ENCODE data around the gene ZNF558.
A peak's percentile ranks its signal among the peaks of the same experiment; 100 is the strongest.
"Not testable (repeated sequence)": the region's sequence is repeated elsewhere in the genome, so short reads cannot be mapped to it uniquely, and the experiment has no call there.

ZNF558 gene

GRCh38 chr19:8831832-8832131, 322 bp downstream of the ZNF558 start:
- in situ Hi-C loops (cut with HindIII; ENCODE audit: low pct_unique_long_range_greater_than_20kb, low sequenced_read_pairs): no loop called here
- no peak for TF ChIP-seq JUND (IDR thresholded peaks at IDR 0.05; ENCODE audit: low read depth)
- DNase-seq (ENCODE audit: low read depth in 1 of 2, low spot score in 1 of 2): peak in 1 of 2 experiments; percentile 1

GRCh38 chr19:8831373-8831772, 731 bp downstream of the ZNF558 start:
- TF ChIP-seq JUND (IDR thresholded peaks at IDR 0.05; ENCODE audit: low read depth): no peak
- no peak for DNase-seq (ENCODE audit: low read depth in 1 of 2, low spot score in 1 of 2)
- in situ Hi-C loops (cut with HindIII; ENCODE audit: low pct_unique_long_range_greater_than_20kb, low sequenced_read_pairs): no loop called here

GRCh38 chr19:8827277-8827676, 4.8 kb downstream of the ZNF558 start:
- in situ Hi-C loops (cut with HindIII; ENCODE audit: low pct_unique_long_range_greater_than_20kb, low sequenced_read_pairs): no loop called here
- no peak for TF ChIP-seq JUND (IDR thresholded peaks at IDR 0.05; ENCODE audit: low read depth)
- no peak for DNase-seq (ENCODE audit: low read depth in 1 of 2, low spot score in 1 of 2)

GRCh38 chr19:8826371-8826770, 5.7 kb downstream of the ZNF558 start:
- no peak for TF ChIP-seq JUND (IDR thresholded peaks at IDR 0.05; ENCODE audit: low read depth)
- in situ Hi-C loops (cut with HindIII; ENCODE audit: low pct_unique_long_range_greater_than_20kb, low sequenced_read_pairs): no loop called here
- DNase-seq (ENCODE audit: low read depth in 1 of 2, low spot score in 1 of 2): peak in 1 of 2 experiments; percentile 64

GRCh38 chr19:8821748-8822241, 10.3 kb downstream of the ZNF558 start:
- TF ChIP-seq JUND (IDR thresholded peaks at IDR 0.05; ENCODE audit: low read depth): no peak
- no peak for DNase-seq (ENCODE audit: low read depth in 1 of 2, low spot score in 1 of 2)
- in situ Hi-C loops (cut with HindIII; ENCODE audit: low pct_unique_long_range_greater_than_20kb, low sequenced_read_pairs): no loop called here

GRCh38 chr19:8820234-8820633, 11.9 kb downstream of the ZNF558 start:
- DNase-seq (ENCODE audit: low read depth in 1 of 2, low spot score in 1 of 2): no peak
- in situ Hi-C loops (cut with HindIII; ENCODE audit: low pct_unique_long_range_greater_than_20kb, low sequenced_read_pairs): no loop called here

GRCh38 chr19:8815780-8816179, 16.3 kb downstream of the ZNF558 start:
- TF ChIP-seq JUND (IDR thresholded peaks at IDR 0.05; ENCODE audit: low read depth): no peak

More at GRCh38 chr19:8820234-8820633, 11.9 kb downstream of the ZNF558 start:
- no peak for TF ChIP-seq JUND (IDR thresholded peaks at IDR 0.05; ENCODE audit: low read depth)

GRCh38 chr19:8814176-8814575, 17.9 kb downstream of the ZNF558 start:
- TF ChIP-seq JUND (IDR thresholded peaks at IDR 0.05; ENCODE audit: low read depth): no peak
- in situ Hi-C loops (cut with HindIII; ENCODE audit: low pct_unique_long_range_greater_than_20kb, low sequenced_read_pairs): no loop called here
- peak in 1 of 2 experiments; percentile 72 for DNase-seq (ENCODE audit: low read depth in 1 of 2, low spot score in 1 of 2)

More at GRCh38 chr19:8815780-8816179, 16.3 kb downstream of the ZNF558 start:
- no peak for DNase-seq (ENCODE audit: low read depth in 1 of 2, low spot score in 1 of 2)
- in situ Hi-C loops (cut with HindIII; ENCODE audit: low pct_unique_long_range_greater_than_20kb, low sequenced_read_pairs): no loop called here

GRCh38 chr19:8811315-8812172, 20.6 kb downstream of the ZNF558 start:
- peak in 1 of 2 experiments; percentile 18 for DNase-seq (ENCODE audit: low read depth in 1 of 2, low spot score in 1 of 2)
- no peak for TF ChIP-seq JUND (IDR thresholded peaks at IDR 0.05; ENCODE audit: low read depth)
- in situ Hi-C loops (cut with HindIII; ENCODE audit: low pct_unique_long_range_greater_than_20kb, low sequenced_read_pairs): no loop called here

- DNase-seq (ENCODE audit: low read depth in 1 of 2, low spot score in 1 of 2): no peak
- in situ Hi-C loops (cut with HindIII; ENCODE audit: low pct_unique_long_range_greater_than_20kb, low sequenced_read_pairs): no loop called here
- TF ChIP-seq JUND (IDR thresholded peaks at IDR 0.05; ENCODE audit: low read depth): no peak
Observed at GRCh38 chr19:8806661-8807060, 25.4 kb downstream of the ZNF558 start.

- no peak for TF ChIP-seq JUND (IDR thresholded peaks at IDR 0.05; ENCODE audit: low read depth)
- in situ Hi-C loops (cut with HindIII; ENCODE audit: low pct_unique_long_range_greater_than_20kb, low sequenced_read_pairs): no loop called here
- no peak for DNase-seq (ENCODE audit: low read depth in 1 of 2, low spot score in 1 of 2)
Observed at GRCh38 chr19:8794823-8795222, 37.3 kb downstream of the ZNF558 start.

- in situ Hi-C loops (cut with HindIII; ENCODE audit: low pct_unique_long_range_greater_than_20kb, low sequenced_read_pairs); DNase-seq (ENCODE audit: low read depth in 1 of 2, low spot score in 1 of 2): not testable (repeated sequence)
Observed at GRCh38 chr19:8773587-8773986, 58.5 kb downstream of the ZNF558 start.

GRCh38 chr19:8769265-8769664, 62.8 kb downstream of the ZNF558 start:
- in situ Hi-C loops (cut with HindIII; ENCODE audit: low pct_unique_long_range_greater_than_20kb, low sequenced_read_pairs); DNase-seq (ENCODE audit: low read depth in 1 of 2, low spot score in 1 of 2): not testable (repeated sequence)

GRCh38 chr19:8767257-8767656, 64.8 kb downstream of the ZNF558 start:
- DNase-seq (ENCODE audit: low read depth in 1 of 2, low spot score in 1 of 2); in situ Hi-C loops (cut with HindIII; ENCODE audit: low pct_unique_long_range_greater_than_20kb, low sequenced_read_pairs): not testable (repeated sequence)

Measured in T47D (cell line).